Spleen (tissue), 11 donors: ENCODE measurements around the gene PCDHGB2. TPM values are rescaled to one million over a fixed set of nuclear protein-coding genes. Genes with fewer than 3 reads are reported as not detected.
A peak's percentile ranks its signal among the peaks of the same experiment; 100 is the strongest.
"Not testable (repeated sequence)": the region's sequence is repeated elsewhere in the genome, so short reads cannot be mapped to it uniquely, and the experiment has no call there.

Experiments used
- DNase-seq: peaks from one replicate; pipeline ENCODE4 v3.0.0-alpha.2; 2020
- H3K27ac ChIP-seq, 8 donors: fragments of 200-600 bp; sonication (generic) in 7 of 8; 1 replicate in 4 of 8; 2 replicates in 4 of 8; pipeline versions ENCODE4 v1.5.0 to v1.8.0; 2016 to 2021; ENCODE audit warnings: inconsistent platforms in 4 of 8, mild to moderate bottlenecking in 4 of 8, moderate library complexity in 1 of 8
- H3K27me3 ChIP-seq, 7 donors: fragments of 200-600 bp; sonication (generic) in 6 of 7; replicated peaks in 1 of 7; 1 replicate in 4 of 7; 2 replicates in 3 of 7; pipeline versions ENCODE4 v1.5.0 to v1.8.0; 2016 to 2021; ENCODE audit warnings: inconsistent platforms in 3 of 7, mild to moderate bottlenecking in 1 of 7
- H3K36me3 ChIP-seq, 6 donors: fragments of 200-600 bp; sonication (generic) in 5 of 6; 1 replicate in 4 of 6; 2 replicates in 2 of 6; pipeline versions ENCODE4 v1.5.0 to v1.8.0; 2016 to 2021; ENCODE audit warnings: inconsistent platforms in 2 of 6
- H3K4me1 ChIP-seq, 6 donors: fragments of 200-600 bp; sonication (generic) in 5 of 6; 1 replicate in 3 of 6; 2 replicates in 3 of 6; pipeline versions ENCODE4 v1.5.0 to v1.8.0; 2016 to 2021; ENCODE audit warnings: inconsistent platforms in 3 of 6
- H3K4me3 ChIP-seq, 8 donors: fragments of 200-600 bp; sonication (generic) in 7 of 8; 1 replicate in 4 of 8; 2 replicates in 4 of 8; pipeline versions ENCODE4 v1.5.0 to v1.8.0; 2016 to 2021; ENCODE audit warnings: inconsistent platforms in 4 of 8, mild to moderate bottlenecking in 4 of 8, moderate library complexity in 2 of 8
- H3K9me3 ChIP-seq, 8 donors: fragments of 200-600 bp; sonication (generic) in 7 of 8; 1 replicate in 4 of 8; 2 replicates in 4 of 8; pipeline versions ENCODE4 v1.5.0 to v1.8.0; 2016 to 2021; ENCODE audit warnings: inconsistent platforms in 4 of 8
- POLR2A ChIP-seq, 3 donors: fragments of 450-650 bp; IDR thresholded peaks; one replicate each; pipeline ENCODE4 v1.5.1; 2017; ENCODE audit warnings: antibody characterized with exemption in 3 of 3, mild to moderate bottlenecking in 1 of 3
- POLR2AphosphoS5 ChIP-seq, 3 donors: sonication (generic); formaldehyde crosslinking; IDR thresholded peaks; one replicate each; pipeline ENCODE4 v1.5.1; 2017; ENCODE audit warnings: antibody characterized with exemption in 3 of 3
- whole genome bisulfite sequencing, 5 donors: extraction: QIAGEN DNeasy Blood & Tissue Kit in 3 of 5; methylation state at CpG; one replicate each; pipeline versions ENCODE4 v1.1.5 to v1.1.7; 2013 to 2018; 5-methylcytosine and 5-hydroxymethylcytosine counted together
- intact Hi-C: fragments of 100-400 bp; cut with DNase I; formaldehyde crosslinking; loops from one replicate; pipeline ENCODE4 v1.15.0; 2023; ENCODE audit warnings: low total_unique reads
- polyA plus RNA-seq, 3 donors: library from polyadenylated mRNA; stranded (reverse); fragments of 200-250 nt; gene quantifications; one replicate each; pipeline ENCODE4 v1.2.1, GENCODE V29; 2013
- total RNA-seq, 7 donors: library from RNA; depleted of rRNA in 3 of 7; stranded (reverse); fragments of >200 nt in 3 of 7; fragmentation: NEBNext Ultra II Directional in 4 of 7; extraction: Animal tissue kit (Norgen Biotek cat#: 25700) in 4 of 7; gene quantifications; one replicate each; pipeline versions ENCODE4 v1.1.0 to v1.2.1, GENCODE V29; 2016 to 2021
- TF ChIP-seq, protein P1 (sequence below), 11 experiments: fragments of 200-600 bp in 7 of 11; fragments of 450-650 bp in 4 of 11; sonication (generic) in 4 of 11; IDR thresholded peaks in 8 of 11; conservative IDR thresholded peaks in 3 of 11; 1 replicate in 7 of 11; 2 replicates in 4 of 11; pipeline versions ENCODE4 v1.4.0 to v1.8.0; 2016 to 2021; ENCODE audit warnings: antibody characterized with exemption in 11 of 11, inconsistent platforms in 4 of 11, mild to moderate bottlenecking in 1 of 11
- donor health status: healthy with polysubstance abuse.
- donor health status: DM: no; HTN: no; CAD: no; lungs with moderate emphysema.
- donor health status: DM: no; HTN: no; CAD: no.
- donor health status: Bipolar disorder and iron deficiency.
- donor health status: healthy.
- donor health status: DM: no; HTN: no; CAD: no.
- donor health status: DM: yes; HTN: yes; CAD: no.

PCDHGB2 gene
- total and polyA plus RNA-seq, 10 donors, result 0.09 to 4.5 (median 3.4) TPM; not detected in 1

DNA sequence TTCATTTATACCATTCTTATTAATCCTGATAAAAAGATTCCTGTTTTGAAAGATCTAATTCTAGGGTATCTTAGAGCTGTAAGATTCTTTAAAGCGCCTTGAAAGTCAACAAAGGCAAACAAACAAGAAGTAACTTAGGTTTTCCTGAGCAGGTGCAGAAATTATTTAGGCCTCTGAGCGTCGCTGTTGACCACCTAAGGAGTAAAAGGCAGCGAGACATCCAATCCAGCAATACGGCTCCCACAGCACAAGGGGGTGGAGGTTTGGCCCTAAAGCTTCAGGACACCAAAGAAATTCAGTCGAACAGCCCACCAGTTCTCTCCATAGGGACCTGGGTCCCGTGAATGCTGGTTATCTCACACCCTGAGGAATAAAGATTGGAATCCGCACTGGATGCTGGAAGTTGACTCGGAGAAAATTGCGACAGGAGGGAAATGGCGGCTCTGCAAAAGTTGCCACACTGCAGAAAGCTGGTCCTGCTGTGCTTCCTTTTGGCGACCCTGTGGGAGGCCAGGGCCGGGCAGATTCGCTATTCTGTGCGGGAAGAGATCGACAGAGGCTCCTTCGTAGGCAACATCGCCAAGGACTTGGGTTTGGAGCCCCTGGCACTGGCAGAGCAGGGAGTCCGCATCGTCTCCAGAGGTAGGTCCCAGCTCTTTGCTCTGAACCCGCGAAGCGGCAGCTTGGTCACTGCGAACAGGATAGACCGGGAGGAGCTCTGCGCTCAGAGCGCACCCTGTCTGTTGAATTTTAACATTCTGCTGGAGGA is 21.1 kb upstream of the PCDHGB2 start, which contains the start of gene PCDHGA2:
Gene PCDHGA2, plus strand, starts transcription at position 223 of the 769 bp plus-strand sequence.
- Histone ChIP-seq H3K4me1 (no peaks in the 10 kb centered on the region), H3K27ac (no peak within 1 kb of the TSS), H3K36me3 (no peaks in the 10 kb centered on the region), H3K9me3 (peaks cover 0 to 100% (median 88%) of the 10 kb centered on the region in 8 donors), H3K4me3 (peak within 1 kb of the TSS in 4 of 8 donors; percentile 11 to 39 (median 24)), H3K27me3 (peaks cover 0 to 100% (median 24%) of the 10 kb centered on the region in 7 donors)
- 13 to 18% (median 14%) methylated on average over 26 to 27 of the region's 27 CpGs for WGBS, 5 donors
- TF ChIP-seq POLR2AphosphoS5 (IDR thresholded peaks at IDR 0.05), result no peak
- TF ChIP-seq, protein P1, sequence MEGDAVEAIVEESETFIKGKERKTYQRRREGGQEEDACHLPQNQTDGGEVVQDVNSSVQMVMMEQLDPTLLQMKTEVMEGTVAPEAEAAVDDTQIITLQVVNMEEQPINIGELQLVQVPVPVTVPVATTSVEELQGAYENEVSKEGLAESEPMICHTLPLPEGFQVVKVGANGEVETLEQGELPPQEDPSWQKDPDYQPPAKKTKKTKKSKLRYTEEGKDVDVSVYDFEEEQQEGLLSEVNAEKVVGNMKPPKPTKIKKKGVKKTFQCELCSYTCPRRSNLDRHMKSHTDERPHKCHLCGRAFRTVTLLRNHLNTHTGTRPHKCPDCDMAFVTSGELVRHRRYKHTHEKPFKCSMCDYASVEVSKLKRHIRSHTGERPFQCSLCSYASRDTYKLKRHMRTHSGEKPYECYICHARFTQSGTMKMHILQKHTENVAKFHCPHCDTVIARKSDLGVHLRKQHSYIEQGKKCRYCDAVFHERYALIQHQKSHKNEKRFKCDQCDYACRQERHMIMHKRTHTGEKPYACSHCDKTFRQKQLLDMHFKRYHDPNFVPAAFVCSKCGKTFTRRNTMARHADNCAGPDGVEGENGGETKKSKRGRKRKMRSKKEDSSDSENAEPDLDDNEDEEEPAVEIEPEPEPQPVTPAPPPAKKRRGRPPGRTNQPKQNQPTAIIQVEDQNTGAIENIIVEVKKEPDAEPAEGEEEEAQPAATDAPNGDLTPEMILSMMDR (IDR thresholded peaks at IDR 0.05 in 8 of 11, conservative IDR thresholded peaks at IDR 0.05 in 3 of 11), result peak in 2 of 11 experiments; percentile 30 to 38
- DNase-seq, result no peak
- intact Hi-C loops, result no loop called here

DNA sequence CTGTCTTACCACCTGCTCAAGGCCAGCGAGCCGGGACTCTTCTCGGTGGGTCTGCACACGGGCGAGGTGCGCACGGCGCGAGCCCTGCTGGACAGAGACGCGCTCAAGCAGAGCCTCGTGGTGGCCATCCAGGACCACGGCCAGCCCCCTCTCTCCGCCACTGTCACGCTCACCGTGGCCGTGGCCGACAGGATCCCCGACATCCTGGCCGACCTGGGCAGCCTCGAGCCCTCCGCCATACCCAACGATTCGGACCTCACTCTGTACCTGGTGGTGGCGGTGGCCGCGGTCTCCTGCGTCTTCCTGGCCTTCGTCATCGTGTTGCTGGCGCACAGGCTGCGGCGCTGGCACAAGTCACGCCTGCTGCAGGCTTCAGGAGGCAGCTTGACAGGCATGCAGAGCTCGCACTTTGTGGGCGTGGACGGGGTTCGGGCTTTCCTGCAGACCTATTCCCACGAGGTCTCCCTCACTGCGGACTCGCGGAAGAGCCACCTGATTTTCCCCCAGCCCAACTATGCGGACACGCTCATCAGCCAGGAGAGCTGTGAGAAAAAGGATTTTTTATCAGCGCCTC is 18.9 kb upstream of the PCDHGB2 start:
- peaks cover 0 to 100% (median 92%) of the 10 kb centered on the region in 8 donors for H3K9me3 ChIP-seq
- H3K36me3 ChIP-seq, H3K4me3 ChIP-seq, intact Hi-C loops, DNase-seq, H3K27ac ChIP-seq, H3K4me1 ChIP-seq: not testable (repeated sequence)
- H3K27me3 ChIP-seq, result peaks cover 0 to 100% (median 14%) of the 10 kb centered on the region in 7 donors
- 47 to 72% (median 62%) methylated on average over 16 to 45 of the region's 45 CpGs for WGBS, 5 donors

DNA sequence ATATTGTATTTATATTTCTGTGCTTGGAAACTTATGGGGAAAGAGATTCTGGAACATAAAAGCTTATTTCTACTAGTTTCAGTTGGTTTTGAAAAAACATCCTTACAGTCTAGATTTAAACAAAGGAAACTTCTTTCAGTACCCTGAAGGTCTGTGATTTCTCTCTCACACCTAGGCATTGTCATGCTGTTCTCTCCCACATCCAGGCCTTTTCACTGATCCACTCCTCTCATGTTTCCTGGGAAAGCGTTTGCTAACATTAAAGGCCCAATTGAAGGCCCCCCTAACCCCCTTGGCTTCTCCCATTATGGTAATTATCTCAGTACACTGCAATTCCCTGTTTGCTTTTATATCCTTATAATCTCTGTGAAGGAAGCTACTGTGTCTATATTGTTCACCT is 17.0 kb upstream of the PCDHGB2 start:
- TF ChIP-seq, protein P1 (IDR thresholded peaks at IDR 0.05 in 8 of 11, conservative IDR thresholded peaks at IDR 0.05 in 3 of 11), result no peak
- TF ChIP-seq POLR2A (IDR thresholded peaks at IDR 0.05) (no peak), POLR2AphosphoS5 (IDR thresholded peaks at IDR 0.05) (no peak)
- Histone ChIP-seq H3K27me3 (peaks cover 0 to 100% (median 8%) of the 10 kb centered on the region in 7 donors), H3K4me1 (no peaks in the 10 kb centered on the region), H3K27ac (no peak overlapping the region), H3K36me3 (no peaks in the 10 kb centered on the region), H3K9me3 (peaks cover 0 to 100% (median 94%) of the 10 kb centered on the region in 8 donors), H3K4me3 (no peak overlapping the region)
- intact Hi-C loops, result no loop called here
- 12 to 28% (median 20%) methylated on average over 1 of the region's 1 CpG for whole genome bisulfite sequencing, 5 donors
- DNase-seq, result no peak

DNA sequence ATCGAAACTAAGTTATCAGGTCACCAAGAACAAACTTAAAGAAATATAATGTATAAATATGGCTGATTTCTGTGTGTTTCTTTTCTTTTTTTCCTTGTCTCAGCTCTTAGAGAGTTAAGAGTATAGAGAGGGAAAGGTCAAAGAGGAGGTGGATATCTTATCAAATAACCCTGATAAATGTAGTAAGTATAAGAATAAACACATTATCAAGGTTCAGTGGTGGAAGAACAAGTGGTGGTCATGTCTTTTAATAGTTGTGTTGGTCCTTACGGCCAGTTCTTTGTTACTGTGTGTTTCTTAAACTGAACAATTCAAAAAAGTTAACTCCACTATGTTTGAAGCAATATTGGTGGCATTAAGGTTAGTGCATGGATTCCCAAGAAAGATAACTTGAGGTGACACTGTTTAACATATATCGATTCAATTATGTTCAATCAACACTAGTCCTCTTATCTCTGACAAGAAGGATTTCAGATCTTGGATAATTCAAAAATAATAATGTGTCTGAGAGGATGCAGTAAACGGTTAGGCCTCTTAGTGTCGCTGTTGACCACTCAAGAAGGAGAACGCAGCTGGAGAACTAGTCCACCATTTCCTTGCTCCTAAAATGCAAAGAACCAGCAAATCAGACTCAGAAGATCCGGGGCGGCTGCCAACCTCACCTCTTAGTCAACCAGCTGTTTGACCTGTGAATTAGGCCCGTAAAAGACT is 16.4 kb upstream of the PCDHGB2 start, which contains the start of gene PCDHGA3:
Gene PCDHGA3, plus strand, starts transcription at position 588 of the 711 bp plus-strand sequence. CDS start 205 bp downstream, outside the sequence.
- no peaks in the 10 kb centered on the region for H3K4me1 ChIP-seq
- H3K4me3 ChIP-seq, result peak within 1 kb of the TSS in 2 of 8 donors; percentile 10 to 42
- H3K27ac ChIP-seq, result no peak within 1 kb of the TSS
- no peak for TF ChIP-seq POLR2AphosphoS5 (IDR thresholded peaks at IDR 0.05)
- TF ChIP-seq POLR2A (IDR thresholded peaks at IDR 0.05), result no peak
- TF ChIP-seq, protein P1 (IDR thresholded peaks at IDR 0.05 in 8 of 11, conservative IDR thresholded peaks at IDR 0.05 in 3 of 11), result peak in 1 of 11 experiments; percentile 12
- intact Hi-C loops, result no loop called here
- H3K9me3 ChIP-seq, result peaks cover 0 to 100% (median 94%) of the 10 kb centered on the region in 8 donors
- DNase-seq, result no peak
- H3K36me3 ChIP-seq, result no peaks in the 10 kb centered on the region
- H3K27me3 ChIP-seq, result peaks cover 0 to 100% (median 7%) of the 10 kb centered on the region in 7 donors
- WGBS, 5 donors, result 24 to 29% (median 27%) methylated on average over 9 of the region's 9 CpGs
